ENCODE measurements around the gene ERCC2. TPM values are rescaled to one million over a fixed set of nuclear protein-coding genes. Genes with fewer than 3 reads are reported as not detected.

ERCC2 gene
- total and polyA plus RNA-seq, 2 of the 8 experiments (the other 6 are each of a cell fraction or from before 2014, with no cell fraction given), result 107 to 117 TPM

DNA sequence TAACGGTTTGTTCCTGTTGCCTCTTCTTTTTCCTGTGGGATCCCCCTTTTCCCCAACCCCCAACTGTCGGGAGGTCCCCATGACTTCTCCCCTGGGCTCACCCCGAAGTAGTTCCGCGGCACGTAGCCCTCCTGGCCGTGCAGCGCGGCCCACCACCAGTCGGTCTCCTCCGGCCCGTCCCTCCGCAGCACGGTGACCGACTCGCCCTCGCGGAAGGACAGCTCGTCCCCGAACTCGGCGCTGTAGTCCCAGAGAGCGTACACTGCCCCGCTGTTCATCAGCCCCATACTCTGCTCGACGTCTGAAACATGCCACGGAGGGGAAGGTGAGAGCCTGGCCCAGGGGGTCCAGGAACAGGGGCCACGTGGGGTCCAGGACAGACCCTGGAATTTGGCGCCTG lies 12.1 kb upstream of the ERCC2 start:
- H2BK20ac ChIP-seq (ENCODE audit: low read length), result no peak overlapping the region
- no peak overlapping the region for H3K56ac ChIP-seq (replicated peaks; ENCODE audit: insufficient read length, low read depth, low read length)
- H4K20me1 ChIP-seq (replicated peaks in 1 of 2; ENCODE audit: control insufficient read depth in 1 of 2, insufficient read depth in 2 of 2, low read length in 2 of 2), result peaks cover 0 to 4% of the 10 kb centered on the region in 2 experiments
- H2BK120ac ChIP-seq (replicated peaks; ENCODE audit: low read depth, low read length), result no peak overlapping the region
- H4K8ac ChIP-seq (ENCODE audit: extremely low read depth, insufficient read depth, low read length), result peak overlapping the region; percentile 68; the same call in 1 of the 2 replicates
- FAIRE-seq (no peak), DNase-seq (ENCODE audit: low read depth in 1 of 2, low spot score in 2 of 2) (no peak)
- no peak overlapping the region for H3K14ac ChIP-seq (ENCODE audit: insufficient read length)
- H3K4ac ChIP-seq (replicated peaks; ENCODE audit: insufficient read length, low read depth, low read length), result no peak overlapping the region
- 93% methylated on average over 27 of the region's 29 CpGs; no CpG with 5 or more reads in 1 of the 2 experiments for WGBS, 2 experiments (ENCODE audit: extremely low coverage in 1 of 2, insufficient coverage in 1 of 2, insufficient read length in 1 of 2, insufficient replicate concordance in 2 of 2, low coverage in 1 of 2, low lambda C conversion rate in 2 of 2, missing lambda C conversion rate in 1 of 2)
- H2BK15ac ChIP-seq (ENCODE audit: low read length), result 0 out of 2 replicates have a peak overlapping the region, but pooled peaks have one; percentile 61
- no peak overlapping the region for H2BK12ac ChIP-seq (ENCODE audit: low read depth, low read length)
- H3K18ac ChIP-seq (ENCODE audit: extremely low read depth, low read length), result no peak overlapping the region
- no peak overlapping the region for H2AK5ac ChIP-seq (ENCODE audit: low read depth, low read length)
- no peak overlapping the region for H2AFZ ChIP-seq (ENCODE audit: low read length)
- no peak overlapping the region for H3K27ac ChIP-seq (ENCODE audit: low read depth, low read length)
- H2BK5ac ChIP-seq (ENCODE audit: low read depth, low read length), result no peak overlapping the region
- peaks cover 6% of the 10 kb centered on the region; the same call in 1 of the 2 replicates for H3K23me2 ChIP-seq (ENCODE audit: low read depth, low read length)
- ChIA-PET CTCF (ENCODE audit: partially characterized antibody) (interaction anchor here (0.5 to 5.4 kb wide), 6 partner anchors 9 to 190 kb away, joined by 3 to 32 read pairs (median 4); partner anchors contain the start of gene PPP1R13L), POLR2A (ENCODE audit: partially characterized antibody) (interaction anchor here (1.0 to 5.7 kb wide), 5 partner anchors 9 to 202 kb away, joined by 3 to 27 read pairs (median 3); partner anchors contain the start of gene ERCC2)
- no peak overlapping the region for H3K4me2 ChIP-seq (ENCODE audit: insufficient read depth in 1 of 2, low read depth in 2 of 2, low read length in 2 of 2)
- peaks cover 0 to 7% (median 4%) of the 10 kb centered on the region in 4 experiments; a peak in 5 of 7 replicates for H3K4me1 ChIP-seq (replicated peaks in 1 of 4; ENCODE audit: control insufficient read depth in 3 of 4, insufficient read depth in 4 of 4, low read length in 3 of 4)
- no peak overlapping the region for H4K91ac ChIP-seq (replicated peaks; ENCODE audit: insufficient read length, low read length)
- no peaks in the 10 kb centered on the region for H3K79me1 ChIP-seq (ENCODE audit: low read depth, low read length)
- H4K5ac ChIP-seq (ENCODE audit: insufficient read length, low read depth, low read length), result no peak overlapping the region
- no peak overlapping the region for H3K23ac ChIP-seq (ENCODE audit: insufficient read length)
- H3K36me3 ChIP-seq (ENCODE audit: control insufficient read depth in 2 of 4, insufficient read depth in 4 of 4, low read length in 3 of 4), result no peaks in the 10 kb centered on the region
- H3K4me3 ChIP-seq (ENCODE audit: extremely low read depth in 1 of 4, insufficient read depth in 2 of 4, low read depth in 3 of 4, low read length in 4 of 4), result no peak overlapping the region
- H3K9me3 ChIP-seq (ENCODE audit: insufficient read depth in 2 of 2, low read depth in 1 of 2, low read length in 1 of 2), result no peaks in the 10 kb centered on the region
- H3K27me3 ChIP-seq (replicated peaks in 1 of 4; ENCODE audit: control insufficient read depth in 3 of 4, extremely low read depth in 1 of 4, insufficient read depth in 3 of 4, low read length in 3 of 4), result peaks cover 6 to 18% (median 16%) of the 10 kb centered on the region in 4 experiments
- no peak overlapping the region for H3K9ac ChIP-seq (replicated peaks in 1 of 4; ENCODE audit: extremely low read depth in 1 of 4, low read depth in 3 of 4, low read length in 3 of 4)
- no peaks in the 10 kb centered on the region for H3K79me2 ChIP-seq (ENCODE audit: control insufficient read depth in 1 of 2, insufficient read depth in 2 of 2, low read length in 2 of 2)
- TF ChIP-seq, protein P1, sequence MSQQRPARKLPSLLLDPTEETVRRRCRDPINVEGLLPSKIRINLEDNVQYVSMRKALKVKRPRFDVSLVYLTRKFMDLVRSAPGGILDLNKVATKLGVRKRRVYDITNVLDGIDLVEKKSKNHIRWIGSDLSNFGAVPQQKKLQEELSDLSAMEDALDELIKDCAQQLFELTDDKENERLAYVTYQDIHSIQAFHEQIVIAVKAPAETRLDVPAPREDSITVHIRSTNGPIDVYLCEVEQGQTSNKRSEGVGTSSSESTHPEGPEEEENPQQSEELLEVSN (IDR thresholded peaks at IDR 0.05), result no peak
- no peak for TF ChIP-seq CHD1 (IDR thresholded peaks at IDR 0.05; ENCODE audit: low read depth, low read length)
- no peak for TF ChIP-seq GABPA (IDR thresholded peaks at IDR 0.05; ENCODE audit: borderline replicate concordance, insufficient read depth, low read length)
- TF ChIP-seq SIRT6 (IDR thresholded peaks at IDR 0.05; ENCODE audit: low read length), result no peak
- TF ChIP-seq, protein P2, sequence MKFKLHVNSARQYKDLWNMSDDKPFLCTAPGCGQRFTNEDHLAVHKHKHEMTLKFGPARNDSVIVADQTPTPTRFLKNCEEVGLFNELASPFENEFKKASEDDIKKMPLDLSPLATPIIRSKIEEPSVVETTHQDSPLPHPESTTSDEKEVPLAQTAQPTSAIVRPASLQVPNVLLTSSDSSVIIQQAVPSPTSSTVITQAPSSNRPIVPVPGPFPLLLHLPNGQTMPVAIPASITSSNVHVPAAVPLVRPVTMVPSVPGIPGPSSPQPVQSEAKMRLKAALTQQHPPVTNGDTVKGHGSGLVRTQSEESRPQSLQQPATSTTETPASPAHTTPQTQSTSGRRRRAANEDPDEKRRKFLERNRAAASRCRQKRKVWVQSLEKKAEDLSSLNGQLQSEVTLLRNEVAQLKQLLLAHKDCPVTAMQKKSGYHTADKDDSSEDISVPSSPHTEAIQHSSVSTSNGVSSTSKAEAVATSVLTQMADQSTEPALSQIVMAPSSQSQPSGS (IDR thresholded peaks at IDR 0.05; ENCODE audit: low read length), result no peak
- TF ChIP-seq RAD21 (IDR thresholded peaks at IDR 0.05 in 1 of 2, conservative IDR thresholded peaks at IDR 0.05 in 1 of 2; ENCODE audit: low read depth in 2 of 2, low read length in 2 of 2), result no peak
- no peak for TF ChIP-seq POLR2AphosphoS5 (IDR thresholded peaks at IDR 0.05; ENCODE audit: low read depth, low read length)
- TF ChIP-seq POLR2A (IDR thresholded peaks at IDR 0.05; ENCODE audit: control extremely low read depth in 1 of 2, low read depth in 2 of 2, low read length in 2 of 2), result no peak
- no peak for TF ChIP-seq KDM5A (IDR thresholded peaks at IDR 0.05; ENCODE audit: low read length)
- no peak for TF ChIP-seq SAP30 (IDR thresholded peaks at IDR 0.05; ENCODE audit: insufficient read depth, insufficient replicate concordance, low read length)
- TF ChIP-seq HDAC2 (IDR thresholded peaks at IDR 0.05; ENCODE audit: borderline replicate concordance in 1 of 2, low read depth in 2 of 2, low read length in 2 of 2), result no peak
